ENCODE data around the gene INO80C.
"Not testable (repeated sequence)": the region's sequence is repeated elsewhere in the genome, so short reads cannot be mapped to it uniquely, and the experiment has no call there.

Gene INO80C

DNA sequence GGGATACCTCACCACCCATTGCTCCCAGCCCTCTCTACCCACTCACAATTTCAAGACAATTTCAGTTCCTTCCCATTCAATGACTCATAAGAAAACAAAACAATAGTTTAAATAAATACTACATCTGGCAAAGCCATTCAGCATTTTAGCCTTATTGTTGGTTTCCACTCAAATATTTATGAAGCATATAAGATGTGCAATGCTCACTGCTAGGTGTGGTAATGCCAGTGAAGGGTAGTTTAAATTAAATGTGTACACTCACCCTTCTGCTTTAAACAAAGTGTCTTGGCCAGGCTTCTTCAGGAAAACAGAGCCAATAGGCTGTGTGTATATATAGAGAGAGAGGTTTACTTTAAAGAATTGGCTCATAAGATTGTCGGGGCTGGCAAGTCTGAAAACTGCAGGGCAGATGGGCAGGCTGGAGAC, 37.0 kb downstream of the INO80C start:
- no peak for DNase-seq (ENCODE audit: low spot score)

GRCh38 chr18:35459997-35460396, 37.8 kb downstream of the INO80C start:
- no peak for DNase-seq (ENCODE audit: low spot score)

GRCh38 chr18:35458677-35459441, 38.9 kb downstream of the INO80C start:
- DNase-seq (ENCODE audit: low spot score): peak; percentile 62

DNA sequence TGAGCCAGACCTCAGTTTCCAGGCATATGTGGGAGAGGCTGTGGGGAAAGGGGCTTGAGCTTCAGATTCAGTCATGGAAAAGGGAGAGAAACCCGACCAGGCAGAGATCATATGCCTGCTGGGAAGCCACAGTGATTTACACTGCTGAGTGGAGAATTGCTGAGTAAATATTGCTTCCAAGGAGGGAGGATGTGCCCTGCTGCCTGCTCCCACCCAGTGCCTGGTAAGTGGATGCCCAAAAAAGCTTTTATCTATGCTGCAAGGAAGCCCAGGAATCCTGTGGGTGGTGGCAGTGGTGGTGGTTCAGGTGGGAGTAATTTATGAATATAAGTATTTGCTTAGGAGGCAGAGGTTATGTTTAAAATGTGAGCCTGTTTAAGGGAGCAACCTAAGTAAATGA, 39.5 kb downstream of the INO80C start:
- DNase-seq (ENCODE audit: low spot score): no peak

- no peak for DNase-seq (ENCODE audit: low spot score)
These were observed 40.5 kb downstream of the INO80C start for GRCh38 chr18:35457140-35457704.

GRCh38 chr18:35455926-35456763, 41.6 kb downstream of the INO80C start:
- DNase-seq (ENCODE audit: low spot score): no peak

DNA sequence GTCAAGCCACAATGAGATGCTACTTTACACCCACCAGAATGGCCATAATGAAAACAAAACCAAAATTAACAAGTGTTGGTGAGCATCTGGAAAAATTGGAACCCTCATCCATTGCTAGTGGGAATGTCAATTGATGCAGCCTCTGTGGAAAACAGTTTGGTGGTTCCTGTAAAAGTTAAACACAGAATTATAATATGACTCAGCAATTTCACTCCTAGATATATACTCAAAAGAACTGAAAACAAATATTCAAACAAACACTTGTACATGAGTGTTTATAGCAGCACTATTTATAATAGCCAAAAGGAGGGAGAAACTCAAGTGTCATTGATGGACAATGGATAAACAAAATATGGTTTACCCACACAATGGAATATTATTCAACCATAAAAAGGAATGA, 43.0 kb downstream of the INO80C start:
- DNase-seq (ENCODE audit: low spot score): no peak

- not testable (repeated sequence) for DNase-seq (ENCODE audit: low spot score)
These were observed 44.7 kb downstream of the INO80C start for GRCh38 chr18:35453065-35453464.

DNA sequence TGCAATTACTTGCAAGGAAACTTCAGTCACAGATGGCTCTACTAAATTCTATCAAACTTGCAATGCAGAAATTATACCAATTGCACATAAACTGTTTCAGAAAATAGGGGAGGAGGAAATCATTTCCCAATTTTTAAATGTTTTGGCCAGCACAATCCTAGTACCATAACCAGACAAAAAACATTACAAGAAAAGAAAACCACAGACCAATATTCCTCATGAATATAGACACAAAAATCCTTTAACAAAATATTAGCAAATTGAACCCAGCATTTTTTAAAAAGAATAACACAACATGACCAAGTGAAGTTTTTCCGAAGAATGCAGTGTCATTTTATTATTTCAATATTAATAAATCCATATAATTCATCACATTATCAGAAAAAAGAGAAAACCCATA, 45.8 kb downstream of the INO80C start:
- DNase-seq (ENCODE audit: low spot score): no peak

DNA sequence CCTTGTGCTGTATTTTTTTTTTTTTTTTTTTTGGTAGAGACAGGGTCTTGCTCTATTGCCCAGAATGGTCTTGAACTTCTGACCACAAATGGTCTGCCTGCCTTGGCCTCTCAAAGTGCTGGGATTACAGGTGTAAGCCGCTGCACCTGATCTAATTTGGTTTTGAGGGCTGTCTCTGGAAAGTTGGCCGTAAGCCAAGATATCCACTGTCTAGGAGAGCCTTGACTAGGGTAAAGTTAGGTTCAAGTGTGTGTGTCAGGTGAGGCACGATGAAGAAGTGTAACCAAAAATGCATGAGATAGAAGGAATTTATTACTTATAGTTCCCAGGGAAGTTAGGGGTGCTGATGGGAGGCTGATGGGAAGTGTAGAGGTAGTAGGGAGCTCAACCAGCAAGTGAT, 46.7 kb downstream of the INO80C start:
- no peak for DNase-seq (ENCODE audit: low spot score)

GRCh38 chr18:35444636-35445035, 53.1 kb downstream of the INO80C start:
- no peak for DNase-seq (ENCODE audit: low spot score)

DNA sequence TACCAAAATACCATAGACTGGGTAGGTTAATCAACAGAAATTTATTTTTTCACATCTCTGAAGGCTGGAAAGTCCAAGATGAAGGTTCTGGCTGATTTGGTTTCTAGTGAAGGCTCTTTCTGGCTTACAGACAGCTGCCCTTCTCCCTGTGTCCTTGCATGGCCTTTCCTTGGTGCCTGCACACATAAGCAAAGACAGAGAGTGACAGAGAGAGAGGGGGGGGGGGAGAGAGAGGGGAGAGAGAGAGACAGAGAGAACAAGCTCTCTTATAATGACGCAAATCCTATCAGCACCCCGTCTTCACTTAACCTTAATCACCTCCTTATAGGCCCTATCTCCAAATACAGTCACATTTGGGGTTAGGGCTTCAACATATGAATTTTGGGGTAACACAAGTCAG, 53.9 kb downstream of the INO80C start:
- DNase-seq (ENCODE audit: low spot score): no peak

- no peak for DNase-seq (ENCODE audit: low spot score)
These were observed 54.3 kb downstream of the INO80C start for GRCh38 chr18:35443434-35443833.

GRCh38 chr18:35442701-35443100, 55.1 kb downstream of the INO80C start:
- DNase-seq (ENCODE audit: low spot score): no peak

DNA sequence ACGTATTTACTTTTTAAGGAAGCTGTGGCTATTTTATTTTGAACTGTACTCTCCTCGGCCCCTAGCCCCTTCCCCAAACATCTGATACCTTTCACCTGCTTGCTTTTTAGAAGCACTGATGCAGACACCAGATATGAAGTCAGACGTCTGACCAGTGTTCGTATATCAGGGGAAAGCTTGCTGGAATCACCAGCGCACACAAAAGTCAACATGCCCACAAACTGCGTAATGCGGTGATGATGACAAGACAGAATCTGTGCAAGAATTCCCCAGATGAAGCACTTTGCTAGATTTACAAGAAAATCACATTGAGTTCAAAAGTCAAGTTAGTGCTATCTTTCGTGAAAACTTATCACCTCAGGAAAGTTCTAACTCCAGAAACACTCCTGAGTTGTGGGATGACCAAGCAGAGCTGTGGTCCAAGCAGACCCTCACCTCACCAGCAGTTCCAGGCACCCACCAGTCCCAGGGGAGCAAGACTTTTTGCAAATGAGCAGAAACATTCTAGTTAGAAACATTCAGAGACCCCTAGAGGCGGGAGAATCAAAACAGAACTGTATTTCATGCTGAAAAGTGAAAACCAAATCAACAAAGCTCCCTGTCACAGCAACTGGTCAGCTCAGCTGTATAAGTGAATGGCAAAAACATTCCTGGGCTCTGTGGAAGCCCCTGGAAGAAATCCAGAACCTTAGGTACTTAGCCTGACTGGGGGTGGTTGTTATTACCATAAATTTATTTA, 55.7 kb downstream of the INO80C start:
- DNase-seq (ENCODE audit: low spot score): no peak

GRCh38 chr18:35438480-35439234, 59.1 kb downstream of the INO80C start:
- no peak for DNase-seq (ENCODE audit: low spot score)

- DNase-seq (ENCODE audit: low spot score): no peak
These were observed 59.9 kb downstream of the INO80C start for GRCh38 chr18:35437836-35438235.

GRCh38 chr18:35436076-35436649, 61.6 kb downstream of the INO80C start:
- no peak for DNase-seq (ENCODE audit: low spot score)

DNA sequence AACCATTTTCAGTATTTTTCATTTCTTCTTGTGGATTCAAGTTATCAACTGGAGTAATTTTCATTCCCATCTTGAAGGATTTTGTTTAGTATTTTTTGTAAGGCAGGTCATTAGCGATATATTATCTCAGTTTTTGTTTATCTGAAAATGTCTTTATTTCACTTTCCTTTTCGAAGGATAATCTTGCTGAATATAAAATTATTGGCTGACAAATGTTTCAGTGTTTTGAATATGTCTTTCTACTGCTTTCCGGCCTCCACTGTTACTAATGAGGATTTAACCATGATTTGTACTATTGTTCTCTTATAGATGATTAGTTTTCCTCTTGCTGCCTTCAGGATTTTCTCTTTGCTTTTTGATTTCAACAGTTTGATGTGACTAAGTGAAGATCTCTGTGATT, 62.4 kb downstream of the INO80C start:
- no peak for DNase-seq (ENCODE audit: low spot score)

- DNase-seq (ENCODE audit: low spot score): no peak
These were observed 65.2 kb downstream of the INO80C start for GRCh38 chr18:35432565-35433001.

DNA sequence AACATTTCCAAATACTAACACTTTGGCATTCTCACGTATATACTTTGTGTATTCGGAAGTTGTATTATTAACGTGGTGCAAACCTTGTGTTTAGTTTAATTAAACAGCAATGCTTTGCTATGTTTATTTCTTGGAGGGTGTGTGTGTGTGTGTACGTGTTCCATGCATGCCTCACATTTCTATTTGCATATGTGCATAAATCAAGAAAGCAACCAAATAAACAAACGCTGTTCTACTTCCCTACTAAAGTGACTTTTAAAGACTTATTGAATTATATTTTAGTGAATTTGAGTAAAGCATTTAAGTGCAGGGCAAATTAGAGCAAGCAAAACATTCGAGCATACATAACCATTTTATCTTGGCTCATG, 66.4 kb downstream of the INO80C start:
- no peak for DNase-seq (ENCODE audit: low spot score)

All from AG08396 (cell line).